Thyroid gland (tissue), 4 donors: ENCODE results near the gene SUSD3.

Experiments used
- POLR2A ChIP-seq, 2 donors: fragments of 450-650 bp; IDR thresholded peaks; one replicate each; pipeline ENCODE4 v1.6.1; 2017; ENCODE audit warnings: antibody characterized with exemption in 2 of 2, mild to moderate bottlenecking in 2 of 2, moderate library complexity in 1 of 2
- TF ChIP-seq, protein P1 (sequence below), 6 experiments: fragments of 200-600 bp in 3 of 6; fragments of 450-650 bp in 3 of 6; sonication (generic) in 3 of 6; IDR thresholded peaks; one replicate each; pipeline ENCODE4 v1.5.1; 2016 to 2019; ENCODE audit warnings: antibody characterized with exemption in 6 of 6, mild to moderate bottlenecking in 2 of 6, inconsistent platforms in 1 of 6, moderate library complexity in 1 of 6

DNA sequence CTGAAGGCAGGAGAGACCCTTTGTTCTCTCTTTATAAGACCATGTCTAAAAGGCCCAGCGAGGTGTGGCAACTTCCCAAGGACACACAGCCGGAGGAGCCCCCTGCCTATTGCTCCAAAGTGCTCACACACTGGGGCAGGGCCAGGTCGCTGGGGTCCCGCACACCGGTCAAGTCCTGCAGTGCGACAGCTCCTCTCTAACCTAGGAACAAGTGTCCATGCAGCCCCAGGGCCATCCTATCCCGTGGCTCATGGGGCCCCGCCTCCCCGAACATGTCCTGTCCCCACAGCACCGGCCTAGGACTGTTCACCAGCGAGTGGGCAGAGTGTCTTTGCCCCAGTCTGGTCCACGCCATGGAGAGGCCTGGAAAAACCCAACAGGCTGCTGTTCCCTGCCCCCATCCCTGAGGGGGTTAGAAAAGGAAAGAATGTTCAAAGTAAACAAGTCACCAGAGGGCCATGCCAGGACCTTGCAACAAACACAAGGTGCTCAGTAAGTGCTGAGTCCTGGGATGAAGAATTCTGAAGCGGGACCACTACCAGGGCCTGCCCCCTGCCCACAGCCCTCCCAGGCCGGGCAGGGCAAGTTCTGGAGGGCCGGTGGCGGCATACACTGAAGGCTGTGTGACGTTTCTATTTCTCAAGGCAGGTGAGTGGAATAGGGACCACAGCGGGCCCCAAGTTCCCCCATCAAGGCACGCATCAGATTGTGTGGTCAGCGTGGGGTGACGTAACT is 74.6 kb downstream of the SUSD3 start:
- peak in 1 of 2 donors; percentile 33 for TF ChIP-seq POLR2A (IDR thresholded peaks at IDR 0.05)
- TF ChIP-seq, protein P1, sequence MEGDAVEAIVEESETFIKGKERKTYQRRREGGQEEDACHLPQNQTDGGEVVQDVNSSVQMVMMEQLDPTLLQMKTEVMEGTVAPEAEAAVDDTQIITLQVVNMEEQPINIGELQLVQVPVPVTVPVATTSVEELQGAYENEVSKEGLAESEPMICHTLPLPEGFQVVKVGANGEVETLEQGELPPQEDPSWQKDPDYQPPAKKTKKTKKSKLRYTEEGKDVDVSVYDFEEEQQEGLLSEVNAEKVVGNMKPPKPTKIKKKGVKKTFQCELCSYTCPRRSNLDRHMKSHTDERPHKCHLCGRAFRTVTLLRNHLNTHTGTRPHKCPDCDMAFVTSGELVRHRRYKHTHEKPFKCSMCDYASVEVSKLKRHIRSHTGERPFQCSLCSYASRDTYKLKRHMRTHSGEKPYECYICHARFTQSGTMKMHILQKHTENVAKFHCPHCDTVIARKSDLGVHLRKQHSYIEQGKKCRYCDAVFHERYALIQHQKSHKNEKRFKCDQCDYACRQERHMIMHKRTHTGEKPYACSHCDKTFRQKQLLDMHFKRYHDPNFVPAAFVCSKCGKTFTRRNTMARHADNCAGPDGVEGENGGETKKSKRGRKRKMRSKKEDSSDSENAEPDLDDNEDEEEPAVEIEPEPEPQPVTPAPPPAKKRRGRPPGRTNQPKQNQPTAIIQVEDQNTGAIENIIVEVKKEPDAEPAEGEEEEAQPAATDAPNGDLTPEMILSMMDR (IDR thresholded peaks at IDR 0.05): no peak
